HG03520 (cell line): ENCODE measurements around the gene CYTH2.

ENCODE experiments used
- ATAC-seq: cut with Tn5 transposase; IDR thresholded peaks from one replicate; pipeline ENCODE4 v1.9.1; 2021; ENCODE audit warnings: mild to moderate bottlenecking, moderate library complexity; ENCODE audit not compliant: unreplicated experiment

Gene CYTH2, protein sequence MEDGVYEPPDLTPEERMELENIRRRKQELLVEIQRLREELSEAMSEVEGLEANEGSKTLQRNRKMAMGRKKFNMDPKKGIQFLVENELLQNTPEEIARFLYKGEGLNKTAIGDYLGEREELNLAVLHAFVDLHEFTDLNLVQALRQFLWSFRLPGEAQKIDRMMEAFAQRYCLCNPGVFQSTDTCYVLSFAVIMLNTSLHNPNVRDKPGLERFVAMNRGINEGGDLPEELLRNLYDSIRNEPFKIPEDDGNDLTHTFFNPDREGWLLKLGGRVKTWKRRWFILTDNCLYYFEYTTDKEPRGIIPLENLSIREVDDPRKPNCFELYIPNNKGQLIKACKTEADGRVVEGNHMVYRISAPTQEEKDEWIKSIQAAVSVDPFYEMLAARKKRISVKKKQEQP

DNA sequence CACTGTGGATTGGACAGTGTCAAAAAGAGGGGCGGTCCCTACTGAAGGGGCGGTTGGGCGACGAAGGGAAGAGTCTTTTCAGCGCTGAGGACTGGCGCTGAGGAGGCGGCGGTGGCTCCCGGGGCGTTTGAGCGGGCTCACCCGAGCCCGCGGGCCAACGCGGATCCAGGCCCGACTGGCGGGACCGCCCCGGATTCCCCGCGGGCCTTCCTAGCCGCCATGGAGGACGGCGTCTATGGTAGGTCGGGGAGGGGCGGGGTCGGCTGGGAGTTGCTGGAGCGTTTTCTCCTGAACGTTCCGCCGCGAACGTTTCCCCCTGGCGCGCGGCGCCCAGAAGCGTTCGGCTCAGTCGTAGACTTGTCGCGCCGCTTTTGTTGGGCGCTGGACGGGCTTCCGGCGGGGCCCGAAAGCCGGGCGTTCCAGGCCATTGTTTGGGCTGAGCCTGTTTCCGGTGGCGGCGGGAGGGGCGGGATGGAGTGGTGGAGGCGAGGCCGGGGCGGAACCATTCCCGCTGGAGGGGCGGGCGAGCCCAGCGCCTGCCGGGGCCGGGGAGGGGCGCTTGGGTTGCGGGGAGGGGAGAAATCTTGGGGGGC, at the start of gene CYTH2:
CYTH2 (plus strand) TSS at position 81 of the 593 bp plus-strand sequence; CDS start at position 220, 139 bp downstream.
- ATAC-seq, result peak; percentile 21

DNA sequence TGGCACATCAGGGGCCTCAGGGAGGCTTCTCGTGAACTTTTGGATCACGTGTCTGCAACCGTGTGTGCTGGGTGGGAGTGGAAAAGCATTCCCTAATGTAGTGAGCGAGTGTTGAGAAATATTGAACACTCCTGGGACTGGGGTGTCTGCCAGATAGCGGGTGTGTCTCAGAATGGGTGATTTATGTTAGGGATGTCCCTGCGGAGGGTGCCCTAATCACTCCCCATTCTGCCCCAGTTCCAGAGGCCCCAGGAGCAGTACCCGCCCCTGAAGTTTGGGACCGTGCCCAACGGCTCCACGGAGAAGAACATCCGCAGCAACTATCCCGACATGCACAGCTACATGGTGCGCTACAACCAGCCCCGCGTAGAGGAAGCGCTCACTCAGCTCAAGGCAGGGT, 47.6 kb upstream of the CYTH2 start:
- no peak for ATAC-seq

DNA sequence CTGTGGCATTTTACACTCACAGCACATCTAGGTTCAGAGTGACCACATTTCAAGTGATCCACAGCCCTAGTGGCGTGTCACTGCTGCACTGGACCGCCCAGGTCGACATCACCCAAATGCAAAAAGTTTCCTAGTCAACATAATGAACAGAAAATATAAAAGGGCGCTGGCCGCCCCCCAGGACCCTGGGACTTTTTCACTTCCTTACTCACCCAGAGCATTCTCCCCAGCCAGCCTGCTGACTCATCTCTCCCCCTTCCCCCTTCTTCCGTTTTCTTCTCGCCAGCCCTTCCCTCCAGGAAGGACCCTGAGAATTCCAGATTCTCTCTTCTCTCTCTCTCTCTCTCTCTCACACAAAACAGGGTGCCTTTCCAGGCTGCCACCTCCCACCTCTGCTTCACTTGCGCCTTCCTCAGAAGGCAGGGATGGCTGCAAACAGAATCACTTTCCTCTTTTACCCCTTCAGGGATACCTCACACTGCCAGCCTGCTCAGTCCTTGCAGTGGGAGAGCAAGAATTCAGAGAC, 44.4 kb upstream of the CYTH2 start:
- ATAC-seq, result no peak

DNA sequence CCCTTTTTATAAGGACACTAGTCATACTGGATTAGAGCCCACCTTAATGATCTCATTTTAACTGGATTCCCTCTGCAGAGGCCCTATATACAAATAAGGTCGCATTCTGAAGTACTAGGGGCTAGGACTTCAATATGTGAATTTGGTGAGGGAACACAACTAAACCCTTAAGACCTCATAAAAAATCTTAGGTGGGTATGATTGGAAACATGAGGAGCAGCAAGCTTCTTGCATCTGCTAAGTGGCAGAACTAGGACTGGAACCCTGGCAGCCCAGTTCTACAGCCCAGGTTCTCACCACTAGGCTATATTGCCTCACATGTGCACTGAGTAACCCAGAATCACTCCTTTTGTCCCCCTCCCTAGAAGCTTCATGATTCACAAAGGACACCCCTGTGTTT, 40.5 kb upstream of the CYTH2 start:
- no peak for ATAC-seq

DNA sequence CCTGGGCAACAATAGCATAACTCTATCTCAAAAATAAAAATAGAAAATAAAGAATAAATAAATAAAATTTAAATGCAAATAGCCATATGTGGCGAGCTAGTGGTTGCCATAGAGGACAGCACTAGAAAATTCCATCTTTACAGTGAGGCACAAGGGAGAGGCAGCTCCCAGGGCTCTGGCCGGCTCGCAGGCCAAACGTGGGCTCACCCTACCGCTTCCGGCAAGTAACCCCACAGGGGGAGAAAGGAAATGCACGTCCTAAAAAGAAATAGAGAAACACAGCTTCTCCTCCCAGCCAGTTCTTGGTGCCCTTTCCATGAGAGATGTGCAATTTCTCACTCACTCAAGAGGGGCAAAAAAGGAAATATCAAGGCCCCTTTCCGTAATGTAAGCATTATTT, 35.8 kb upstream of the CYTH2 start:
- no peak for ATAC-seq

DNA sequence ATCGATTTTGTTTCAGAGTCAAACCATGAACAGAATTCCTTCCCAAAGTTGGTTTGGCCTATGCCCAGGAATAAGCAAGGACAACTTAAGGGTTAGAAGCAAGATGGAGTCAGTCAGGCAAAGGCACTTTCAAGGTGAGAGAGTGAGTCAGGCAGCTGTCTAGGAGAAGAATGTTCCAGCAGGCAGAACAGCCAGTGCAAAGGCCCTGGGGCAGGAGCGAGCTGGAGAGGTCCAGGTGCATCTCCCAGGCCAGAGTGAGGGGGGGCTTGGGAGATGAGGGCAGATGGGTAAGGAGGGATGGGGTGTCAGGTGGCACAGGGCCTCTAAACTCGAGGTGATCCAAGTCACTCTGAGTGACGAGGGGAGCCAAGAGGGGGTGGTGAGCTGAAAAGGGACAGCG, 32.6 kb upstream of the CYTH2 start:
- no peak for ATAC-seq

DNA sequence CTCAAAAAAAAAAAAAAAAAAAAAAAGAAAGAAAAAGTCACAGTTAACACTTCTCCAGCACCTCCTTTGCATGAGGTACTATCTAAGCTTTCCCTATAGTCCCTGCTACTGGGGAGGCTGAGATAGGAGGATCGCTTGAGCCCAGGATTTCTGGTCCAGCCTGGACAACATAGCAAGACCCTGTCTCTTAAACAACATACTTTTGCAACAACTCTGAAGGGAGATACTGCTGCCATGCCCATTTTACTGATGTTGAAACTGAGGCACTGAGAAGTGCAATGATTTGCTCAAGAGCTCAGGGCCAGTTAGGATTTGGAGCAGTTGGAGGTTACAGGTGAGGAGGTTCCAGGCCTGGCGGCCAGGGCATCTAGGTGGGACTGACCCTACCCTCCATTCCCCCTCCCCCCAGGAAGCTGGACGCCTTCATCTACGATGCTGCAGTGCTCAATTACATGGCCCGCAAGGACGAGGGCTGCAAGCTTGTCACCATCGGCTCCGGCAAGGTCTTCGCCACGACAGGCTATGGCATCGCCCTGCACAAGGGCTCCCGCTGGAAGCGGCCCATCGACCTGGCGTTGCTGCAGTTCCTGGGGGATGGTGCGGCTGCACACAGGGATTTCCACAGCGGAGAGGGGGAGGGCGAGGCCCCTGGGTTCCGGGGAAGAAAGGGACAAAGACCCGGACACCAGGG, 27.7 kb upstream of the CYTH2 start:
- no peak for ATAC-seq

DNA sequence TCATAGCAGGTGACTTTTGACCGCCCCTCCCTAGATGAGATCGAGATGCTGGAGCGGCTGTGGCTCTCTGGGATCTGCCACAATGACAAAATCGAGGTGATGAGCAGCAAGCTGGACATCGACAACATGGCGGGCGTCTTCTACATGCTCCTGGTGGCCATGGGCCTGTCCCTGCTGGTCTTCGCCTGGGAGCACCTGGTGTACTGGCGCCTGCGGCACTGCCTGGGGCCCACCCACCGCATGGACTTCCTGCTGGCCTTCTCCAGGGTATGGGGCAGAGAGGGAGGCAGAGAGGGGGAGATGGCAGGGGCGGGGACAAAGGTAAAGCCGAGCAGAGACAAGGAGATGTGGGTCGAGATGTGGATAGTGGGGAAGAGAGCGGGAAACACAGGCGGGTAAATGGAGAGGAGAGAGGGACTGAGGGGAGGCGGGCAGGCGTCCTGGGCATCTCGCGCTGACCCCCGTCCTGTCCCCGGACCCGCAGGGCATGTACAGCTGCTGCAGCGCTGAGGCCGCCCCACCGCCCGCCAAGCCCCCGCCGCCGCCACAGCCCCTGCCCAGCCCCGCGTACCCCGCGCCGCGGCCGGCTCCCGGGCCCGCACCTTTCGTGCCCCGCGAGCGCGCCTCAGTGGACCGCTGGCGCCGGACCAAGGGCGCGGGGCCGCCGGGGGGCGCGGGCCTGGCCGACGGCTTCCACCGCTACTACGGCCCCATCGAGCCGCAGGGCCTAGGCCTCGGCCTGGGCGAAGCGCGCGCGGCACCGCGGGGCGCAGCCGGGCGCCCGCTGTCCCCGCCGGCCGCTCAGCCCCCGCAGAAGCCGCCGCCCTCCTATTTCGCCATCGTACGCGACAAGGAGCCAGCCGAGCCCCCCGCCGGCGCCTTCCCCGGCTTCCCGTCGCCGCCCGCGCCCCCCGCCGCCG, 26.8 kb upstream of the CYTH2 start:
- no peak for ATAC-seq

DNA sequence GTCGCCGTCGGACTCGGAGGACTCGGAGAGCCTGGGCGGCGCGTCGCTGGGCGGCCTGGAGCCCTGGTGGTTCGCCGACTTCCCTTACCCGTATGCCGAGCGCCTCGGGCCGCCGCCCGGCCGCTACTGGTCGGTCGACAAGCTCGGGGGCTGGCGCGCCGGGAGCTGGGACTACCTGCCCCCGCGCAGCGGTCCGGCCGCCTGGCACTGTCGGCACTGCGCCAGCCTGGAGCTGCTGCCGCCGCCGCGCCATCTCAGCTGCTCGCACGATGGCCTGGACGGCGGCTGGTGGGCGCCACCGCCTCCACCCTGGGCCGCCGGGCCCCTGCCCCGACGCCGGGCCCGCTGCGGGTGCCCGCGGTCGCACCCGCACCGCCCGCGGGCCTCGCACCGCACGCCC, 25.9 kb upstream of the CYTH2 start:
- ATAC-seq, result no peak

DNA sequence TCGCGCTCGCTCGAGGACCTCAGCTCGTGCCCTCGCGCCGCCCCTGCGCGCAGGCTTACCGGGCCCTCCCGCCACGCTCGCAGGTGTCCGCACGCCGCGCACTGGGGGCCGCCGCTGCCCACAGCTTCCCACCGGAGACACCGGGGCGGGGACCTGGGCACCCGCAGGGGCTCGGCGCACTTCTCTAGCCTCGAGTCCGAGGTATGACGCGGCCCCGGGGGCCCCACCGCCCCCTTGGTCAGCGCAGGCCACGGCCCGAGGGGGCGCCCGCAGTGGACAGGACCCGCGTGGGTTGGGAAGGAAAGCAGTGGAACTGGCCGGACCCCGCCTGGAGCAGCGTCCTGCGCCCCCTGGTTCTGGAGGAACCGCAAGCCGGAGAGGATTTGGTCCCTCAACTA, 25.4 kb upstream of the CYTH2 start:
- ATAC-seq, result no peak

DNA sequence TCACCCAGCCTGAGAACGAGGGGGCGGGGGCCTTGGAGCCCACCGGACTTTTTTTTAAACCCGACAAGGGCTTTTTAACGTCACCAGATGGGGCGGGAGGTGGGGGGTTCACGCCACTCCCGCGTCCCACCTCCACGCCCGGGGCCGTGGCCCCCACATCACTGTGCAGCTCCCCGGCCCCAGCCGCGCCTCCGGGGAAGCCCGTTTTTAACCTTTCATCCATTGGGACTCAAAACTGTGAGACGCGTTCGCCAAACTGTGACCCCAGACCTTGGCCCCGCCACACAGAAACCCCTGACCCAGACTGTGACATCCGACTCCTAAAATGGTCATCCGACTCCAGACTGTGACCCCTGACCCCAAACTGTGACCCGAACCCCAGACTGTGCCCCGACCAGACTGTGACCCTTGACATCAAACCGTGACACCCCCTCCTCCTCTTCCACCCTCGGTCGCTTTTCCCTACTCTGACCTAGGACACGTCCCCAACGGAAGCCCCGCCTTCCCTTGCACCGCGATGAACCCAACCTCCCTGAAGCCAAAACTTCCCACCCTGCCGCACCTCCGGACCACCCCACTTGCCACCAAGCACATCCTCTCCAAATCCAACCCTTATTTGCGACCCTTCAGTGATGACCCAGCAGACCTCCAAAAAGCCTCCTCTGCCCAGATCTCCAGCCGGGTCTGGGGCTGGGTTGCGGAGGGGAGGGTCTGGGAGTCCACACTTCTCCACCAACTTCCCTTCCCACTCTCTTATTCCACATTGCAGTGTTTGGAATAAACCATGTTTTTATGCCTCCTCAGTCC, 24.8 kb upstream of the CYTH2 start:
- ATAC-seq, result no peak

DNA sequence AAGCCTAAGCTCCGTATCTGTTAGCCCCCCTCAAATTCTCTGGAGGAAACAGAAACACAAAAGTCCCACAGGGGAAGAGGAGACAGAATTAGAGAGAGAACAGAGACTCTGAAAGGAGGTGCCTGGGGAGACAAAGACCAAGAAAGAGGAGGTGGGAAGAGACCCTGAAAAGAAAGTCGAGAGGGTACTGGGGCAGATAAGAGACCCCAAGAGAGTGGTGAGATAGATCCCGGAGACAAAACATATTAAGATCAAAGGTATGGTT, 24.3 kb upstream of the CYTH2 start:
- no peak for ATAC-seq

DNA sequence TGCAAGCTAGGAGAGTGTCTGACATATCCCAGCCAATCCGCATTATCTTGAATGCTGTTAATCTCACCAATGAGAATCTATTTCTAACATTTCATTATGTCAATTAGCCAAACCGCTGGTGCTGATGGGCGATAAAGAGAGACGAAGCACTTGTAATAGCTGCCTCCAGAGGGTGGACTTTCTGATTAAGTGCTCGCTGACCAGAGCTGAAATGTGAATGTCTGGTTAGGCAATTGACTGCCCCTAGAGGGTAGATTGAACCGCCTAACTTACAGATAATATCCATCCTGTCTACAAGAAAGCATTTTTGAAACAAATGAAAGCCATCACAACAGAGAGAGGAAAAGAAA, 23.9 kb upstream of the CYTH2 start:
- peak; percentile 10 for ATAC-seq

DNA sequence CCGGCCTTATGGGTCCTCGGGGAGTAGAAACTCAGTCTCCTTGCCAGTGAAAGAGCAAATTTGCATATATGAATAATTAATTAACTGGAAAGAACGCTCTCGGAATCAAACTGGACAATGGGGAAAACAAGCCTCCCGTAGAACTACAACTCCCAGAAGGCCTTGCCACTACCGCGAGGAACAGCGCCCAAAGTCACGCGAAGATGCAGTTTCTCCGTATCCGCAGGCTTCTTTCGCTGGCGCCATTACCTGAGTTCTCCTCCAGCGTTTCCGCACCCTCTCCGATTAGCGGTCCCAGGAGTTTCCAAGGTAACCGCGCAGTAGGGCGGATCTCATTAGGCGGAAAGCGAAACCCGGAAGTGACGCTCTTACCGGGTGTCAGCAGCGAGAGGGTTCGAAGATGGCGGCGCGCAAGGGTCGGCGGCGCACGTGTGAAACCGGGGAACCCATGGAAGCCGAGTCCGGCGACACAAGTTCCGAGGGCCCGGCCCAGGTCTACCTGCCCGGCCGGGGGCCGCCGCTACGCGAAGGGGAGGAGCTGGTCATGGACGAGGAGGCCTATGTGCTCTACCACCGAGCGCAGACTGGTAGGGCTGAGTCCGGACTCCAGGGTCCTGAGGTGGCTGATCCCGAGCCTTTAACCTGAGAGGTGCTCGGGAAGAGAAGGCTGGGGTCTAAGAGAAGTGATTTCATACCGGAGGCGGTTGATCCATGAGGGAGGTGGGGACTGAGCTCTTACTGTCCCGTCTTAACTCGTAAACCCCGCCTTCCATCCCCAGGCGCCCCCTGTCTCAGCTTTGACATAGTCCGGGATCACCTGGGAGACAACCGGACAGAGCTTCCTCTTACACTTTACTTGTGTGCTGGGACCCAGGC, 23.3 kb upstream of the CYTH2 start, which contains the start of gene GRWD1:
GRWD1 (plus strand) TSS at position 378 of the 876 bp plus-strand sequence; CDS start at position 401, 23 bp downstream.
- peak; percentile 81 for ATAC-seq

DNA sequence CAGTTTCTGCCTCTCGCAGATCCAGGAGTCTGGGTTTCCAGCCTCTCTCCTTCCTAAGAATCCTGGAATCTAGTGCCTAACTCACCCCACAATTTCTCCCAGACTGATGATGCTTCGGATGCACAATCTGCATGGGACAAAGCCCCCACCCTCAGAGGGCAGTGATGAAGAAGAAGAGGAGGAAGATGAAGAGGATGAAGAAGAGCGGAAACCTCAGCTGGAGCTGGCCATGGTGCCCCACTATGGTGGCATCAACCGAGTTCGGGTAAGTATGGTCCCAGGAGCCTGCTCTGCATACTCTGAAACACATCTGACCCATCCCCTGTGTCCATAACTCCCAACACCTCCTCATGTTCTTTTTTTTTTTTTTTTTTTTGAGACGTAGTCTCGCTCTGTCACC, 22.6 kb upstream of the CYTH2 start:
- no peak for ATAC-seq

DNA sequence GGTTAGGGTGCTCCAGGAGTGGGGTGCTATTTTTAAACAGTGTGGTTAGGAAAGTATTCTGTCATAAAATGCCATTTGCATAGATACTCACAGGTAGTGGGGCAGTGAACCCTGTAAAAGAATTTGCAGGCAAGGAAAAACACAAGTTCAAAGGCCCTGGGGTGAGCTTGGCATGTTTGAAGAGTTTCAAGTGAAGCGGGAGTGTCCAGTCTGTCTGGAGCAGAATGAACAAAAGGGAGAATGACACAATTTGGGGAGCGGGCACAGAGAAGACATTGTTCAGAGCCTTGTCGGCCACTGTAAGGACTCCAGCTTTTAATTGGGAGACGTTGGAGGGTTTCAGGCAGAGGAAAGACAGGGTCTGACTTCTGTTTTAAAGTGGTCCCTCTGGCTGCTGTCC, 20.6 kb upstream of the CYTH2 start:
- no peak for ATAC-seq

DNA sequence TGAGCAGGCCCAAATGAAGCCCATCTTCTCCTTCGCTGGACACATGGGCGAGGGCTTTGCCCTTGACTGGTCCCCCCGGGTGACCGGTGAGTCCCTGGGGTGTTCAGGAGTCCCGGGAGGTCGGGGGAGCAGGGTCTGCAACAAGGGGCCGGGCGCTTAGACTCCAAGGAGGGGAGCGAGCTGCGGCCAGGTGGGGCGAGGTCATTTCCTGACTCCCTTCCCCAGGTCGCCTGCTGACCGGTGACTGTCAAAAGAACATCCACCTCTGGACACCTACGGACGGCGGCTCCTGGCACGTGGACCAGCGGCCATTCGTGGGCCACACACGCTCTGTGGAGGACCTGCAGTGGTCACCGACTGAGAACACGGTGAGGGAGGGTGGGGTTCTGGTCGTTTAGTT, 18.7 kb upstream of the CYTH2 start:
- no peak for ATAC-seq

DNA sequence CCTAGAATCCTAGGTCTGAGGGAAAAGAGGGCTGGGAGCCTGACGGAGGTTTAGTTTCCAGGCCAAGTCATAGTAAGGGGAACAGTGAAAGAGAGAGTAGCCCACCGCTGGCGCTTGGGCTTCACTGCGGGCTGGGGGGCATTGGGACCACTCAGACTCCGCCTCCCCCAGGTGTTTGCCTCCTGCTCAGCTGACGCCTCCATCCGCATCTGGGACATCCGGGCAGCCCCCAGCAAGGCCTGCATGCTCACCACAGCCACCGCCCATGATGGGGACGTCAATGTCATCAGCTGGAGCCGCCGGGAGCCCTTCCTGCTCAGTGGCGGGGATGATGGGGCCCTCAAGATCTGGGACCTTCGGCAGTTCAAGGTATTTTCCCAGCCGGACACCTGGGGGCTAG, 18.3 kb upstream of the CYTH2 start:
- no peak for ATAC-seq

DNA sequence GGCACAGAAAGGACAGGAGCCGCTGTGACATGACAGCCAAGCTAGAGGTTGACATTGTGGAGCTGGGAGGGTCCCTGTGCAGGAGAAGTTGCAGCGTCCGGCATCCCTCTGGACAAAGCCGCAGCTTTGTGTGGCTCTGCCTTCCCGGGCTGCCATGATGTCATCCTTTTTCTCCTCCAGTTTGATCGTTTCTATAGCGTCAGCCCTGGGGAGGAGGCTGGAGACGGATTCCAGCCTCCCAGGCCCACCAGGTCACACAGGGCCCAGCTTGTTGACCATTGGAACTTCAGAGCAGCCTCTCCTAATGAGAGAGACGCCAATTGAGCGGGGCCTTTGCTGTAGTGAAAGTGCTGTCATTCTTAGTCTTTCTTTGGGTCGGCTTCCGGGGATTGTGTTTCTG, 17.5 kb upstream of the CYTH2 start:
- ATAC-seq, result no peak
